A549 (cell line): ENCODE results near the gene RING1. TPM values are rescaled to one million over a fixed set of nuclear protein-coding genes. Genes with fewer than 3 reads are reported as not detected.
A peak's percentile ranks its signal among the peaks of the same experiment; 100 is the strongest.

Experiments
- ATAC-seq, 2 experiments: fragments of 200-7000 bp in 1 of 2; fragments of >200 bp in 1 of 2; cut with Nextera tagmentation in 1 of 2; cut with Tn5 transposase in 1 of 2; 3 replicates each; pipeline versions ENCODE4 v1.8.0 to v1.9.1; 2018 to 2020; ENCODE audit warnings: mild to moderate bottlenecking in 1 of 2, moderate library complexity in 1 of 2
- CTCF ChIA-PET: fragments of 300-600 bp; sonication (Branson Sonifier 250); formaldehyde crosslinking; extraction: SDS; loops from one replicate; lab custom pipeline; 2021; ENCODE audit warnings: antibody characterized with exemption, inconsistent platforms; lab: Yijun Ruan, JAX
- POLR2A ChIA-PET: fragments of 350-600 bp; formaldehyde crosslinking; extraction: SDS; loops from one replicate; lab custom pipeline; 2021; ENCODE audit warnings: antibody characterized with exemption, inconsistent platforms; lab: Yijun Ruan, JAX
- DNase-seq, 2 experiments: peaks; one replicate each; pipeline versions ENCODE4 v3.0.0 to v3.0.0-alpha.2; 2011 to 2016; ENCODE audit warnings: low read depth in 1 of 2, low spot score in 1 of 2
- FAIRE-seq: peaks from 2 replicates; lab custom pipeline; 2011; peaks lifted over from hg19 to GRCh38; lab: Jason Lieb, UNC
- H3K27ac ChIP-seq, 2 experiments: fragments of >200 bp; sonication (Bioruptor Twin); formaldehyde crosslinking; 3 replicates each; pipeline ENCODE4 v1.5.1; 2016 to 2017
- H3K4me1 ChIP-seq: fragments of >200 bp; sonication (Bioruptor Twin); formaldehyde crosslinking; 3 replicates; pipeline ENCODE4 v1.6.1; 2016
- H3K4me2 ChIP-seq: fragments of >200 bp; sonication (Bioruptor Twin); formaldehyde crosslinking; 3 replicates; pipeline ENCODE4 v1.6.1; 2016
- H3K4me3 ChIP-seq: fragments of >200 bp; sonication (Bioruptor Twin); formaldehyde crosslinking; 3 replicates; pipeline ENCODE4 v1.5.1; 2016
- H3K9me3 ChIP-seq: fragments of >200 bp; sonication (Bioruptor Twin); formaldehyde crosslinking; 3 replicates; pipeline ENCODE4 v1.6.1; 2016
- BCL3 ChIP-seq: fragments of >200 bp; sonication (Bioruptor Twin); formaldehyde crosslinking; IDR thresholded peaks from 3 replicates; pipeline ENCODE4 v1.6.1; 2016
- CHD4 ChIP-seq: fragments of 200-600 bp; sonication (generic); IDR thresholded peaks from 2 replicates; pipeline ENCODE4 v1.6.1; 2016; ENCODE audit warnings: antibody characterized with exemption, mild to moderate bottlenecking, borderline replicate concordance
- EHF ChIP-seq: fragments of 250-450 bp; sonication (Bioruptor Pico); IDR thresholded peaks from 2 replicates; pipeline ENCODE4 v1.5.0; 2020; ENCODE audit warnings: mild to moderate bottlenecking
- EHMT2 ChIP-seq: fragments of 200-600 bp; sonication (generic); IDR thresholded peaks from 2 replicates; pipeline ENCODE4 v1.6.1; 2016; ENCODE audit warnings: antibody characterized with exemption, low read depth, mild to moderate bottlenecking, moderate library complexity
- EP300 ChIP-seq, 2 experiments: fragments of >200 bp; sonication (Bioruptor Twin); formaldehyde crosslinking; IDR thresholded peaks; 2 replicates in 1 of 2; 3 replicates in 1 of 2; pipeline ENCODE4 v1.6.1; 2016 to 2017
- HDAC2 ChIP-seq: fragments of 200-600 bp; sonication (generic); IDR thresholded peaks from 2 replicates; pipeline ENCODE4 v1.6.1; 2016
- HOXA7 ChIP-seq: fragments of 250-450 bp; sonication (Bioruptor Pico); IDR thresholded peaks from 2 replicates; pipeline ENCODE4 v1.5.0; 2020; ENCODE audit warnings: mild to moderate bottlenecking, moderate library complexity
- HOXB5 ChIP-seq: fragments of 250-450 bp; sonication (Bioruptor Pico); IDR thresholded peaks from 2 replicates; pipeline ENCODE4 v1.5.0; 2020; ENCODE audit warnings: mild to moderate bottlenecking, moderate library complexity
- JUN ChIP-seq, 2 experiments: fragments of >200 bp; sonication (Bioruptor Twin); formaldehyde crosslinking; IDR thresholded peaks; 2 replicates in 1 of 2; 3 replicates in 1 of 2; pipeline ENCODE4 v1.6.1; 2016 to 2017
- KDM1A ChIP-seq: fragments of 200-600 bp; sonication (generic); IDR thresholded peaks from 2 replicates; pipeline ENCODE4 v1.6.1; 2016; ENCODE audit warnings: low read depth, mild to moderate bottlenecking
- KDM5A ChIP-seq: fragments of 200-600 bp; sonication (generic); IDR thresholded peaks from 2 replicates; pipeline ENCODE4 v1.6.1; 2016; ENCODE audit warnings: antibody characterized with exemption, mild to moderate bottlenecking
- MAX ChIP-seq: IDR thresholded peaks from 2 replicates; pipeline ENCODE4 v1.6.1; 2012
- PBX3 ChIP-seq: IDR thresholded peaks from 2 replicates; pipeline ENCODE4 v1.6.1; 2012
- PHF8 ChIP-seq: fragments of 200-600 bp; sonication (generic); IDR thresholded peaks from 2 replicates; pipeline ENCODE4 v1.6.1; 2016; ENCODE audit warnings: low read depth, mild to moderate bottlenecking, antibody characterized with exemption, moderate library complexity, borderline replicate concordance
- POLR2A ChIP-seq: IDR thresholded peaks from 2 replicates; pipeline ENCODE4 v1.6.1; 2012; ENCODE audit warnings: mild to moderate bottlenecking, low read length
- RARB ChIP-seq: fragments of 250-450 bp; sonication (Bioruptor Pico); IDR thresholded peaks from 2 replicates; pipeline ENCODE4 v1.8.0; 2021; ENCODE audit warnings: mild to moderate bottlenecking, moderate library complexity
- TFCP2L1 ChIP-seq: fragments of 250-450 bp; sonication (Bioruptor Pico); IDR thresholded peaks from 2 replicates; pipeline ENCODE4 v1.5.0; 2021; ENCODE audit warnings: mild to moderate bottlenecking
- TP53 ChIP-seq: fragments of 250-450 bp; sonication (Bioruptor Pico); IDR thresholded peaks from 2 replicates; pipeline ENCODE4 v1.5.0; 2021; ENCODE audit warnings: mild to moderate bottlenecking, moderate library complexity
- ZNF302 ChIP-seq: fragments of 250-450 bp; sonication (Bioruptor Pico); IDR thresholded peaks from 2 replicates; pipeline ENCODE4 v1.9.0; 2021; ENCODE audit warnings: inconsistent platforms, mild to moderate bottlenecking, moderate library complexity
- ZSCAN20 ChIP-seq: fragments of 250-450 bp; sonication (Bioruptor Pico); IDR thresholded peaks from 2 replicates; pipeline ENCODE4 v1.8.0; 2022; ENCODE audit warnings: mild to moderate bottlenecking, moderate library complexity
- WGBS: methylation state at CpG from one replicate; pipeline ENCODE4 v1.1.6; 2017; ENCODE audit errors: missing lambda C conversion rate; 5-methylcytosine and 5-hydroxymethylcytosine counted together
- polyA minus RNA-seq: library from RNA; depleted of rRNA, polyadenylated mRNA; stranded (reverse); fragments of >200 nt; gene quantifications from 2 replicates; pipeline ENCODE4 v1.2.3, GENCODE V29; 2011; rRNA and poly(A)+ RNA removed
- polyA plus RNA-seq, 4 experiments: library from polyadenylated mRNA; depleted of rRNA in 3 of 4; stranded (reverse); fragments of >200 nt; fragmentation: RNase III in 1 of 4; extraction: RNeasy Plus Mini Kit Qiagen cat#74134 plus additional on column Dnase treatment in 1 of 4; gene quantifications; 2 replicates in 3 of 4; 3 replicates in 1 of 4; pipeline ENCODE4 v1.2.3, GENCODE V29; 2011 to 2017
- TF ChIP-seq, protein P1 (sequence below): IDR thresholded peaks from 2 replicates; pipeline ENCODE4 v1.6.1; 2012; ENCODE audit warnings: low read depth, borderline replicate concordance
- TF ChIP-seq, protein P2 (sequence below): fragments of 250-450 bp; sonication (Bioruptor Pico); IDR thresholded peaks from 2 replicates; pipeline ENCODE4 v1.5.0; 2021; ENCODE audit warnings: mild to moderate bottlenecking, moderate library complexity, borderline replicate concordance

The RING1 gene
- polyA plus RNA-seq (2011; rRNA removed) (12.7 and 14.6 TPM in 2 replicates), polyA plus RNA-seq (2017; fragmentation: RNase III; extraction: RNeasy Plus Mini Kit Qiagen cat#74134 plus additional on column Dnase treatment) (31.4 to 39.0 TPM (median 35.0 TPM) in 3 replicates), polyA minus RNA-seq (12.6 and 14.2 TPM in 2 replicates)
- polyA plus RNA-seq (2012; cell fraction: cytosol; rRNA removed) = 25.2 and 28.3 TPM in 2 replicates
- polyA plus RNA-seq (2012; cell fraction: nucleus; rRNA removed) = 28.3 and 35.9 TPM in 2 replicates

GRCh38 chr6:33208091-33208967 lies at the start of gene RING1:
TSS of gene RING1 (plus strand) at chr6:33208500. CDS start at chr6:33208823, 323 bp downstream.
- TF ChIP-seq PHF8 (peak; percentile 61), TFCP2L1 (CRISPR knock-in tag) (peak; percentile 35; the same call in 1 of the 2 replicates), PBX3 (no peak), JUN (IDR thresholded peaks at IDR 0.05) (peak in 1 of 2 experiments; percentile 70; a peak in 3 of 5 replicates), POLR2A (peak; percentile 75), MAX (peak; percentile 64), HDAC2 (no peak), BCL3 (peak; percentile 72; the same call in 2 of the 3 replicates)
- TF ChIP-seq, protein P1, sequence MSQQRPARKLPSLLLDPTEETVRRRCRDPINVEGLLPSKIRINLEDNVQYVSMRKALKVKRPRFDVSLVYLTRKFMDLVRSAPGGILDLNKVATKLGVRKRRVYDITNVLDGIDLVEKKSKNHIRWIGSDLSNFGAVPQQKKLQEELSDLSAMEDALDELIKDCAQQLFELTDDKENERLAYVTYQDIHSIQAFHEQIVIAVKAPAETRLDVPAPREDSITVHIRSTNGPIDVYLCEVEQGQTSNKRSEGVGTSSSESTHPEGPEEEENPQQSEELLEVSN = peak; percentile 52; the same call in 1 of the 2 replicates
- TF ChIP-seq, protein P2, sequence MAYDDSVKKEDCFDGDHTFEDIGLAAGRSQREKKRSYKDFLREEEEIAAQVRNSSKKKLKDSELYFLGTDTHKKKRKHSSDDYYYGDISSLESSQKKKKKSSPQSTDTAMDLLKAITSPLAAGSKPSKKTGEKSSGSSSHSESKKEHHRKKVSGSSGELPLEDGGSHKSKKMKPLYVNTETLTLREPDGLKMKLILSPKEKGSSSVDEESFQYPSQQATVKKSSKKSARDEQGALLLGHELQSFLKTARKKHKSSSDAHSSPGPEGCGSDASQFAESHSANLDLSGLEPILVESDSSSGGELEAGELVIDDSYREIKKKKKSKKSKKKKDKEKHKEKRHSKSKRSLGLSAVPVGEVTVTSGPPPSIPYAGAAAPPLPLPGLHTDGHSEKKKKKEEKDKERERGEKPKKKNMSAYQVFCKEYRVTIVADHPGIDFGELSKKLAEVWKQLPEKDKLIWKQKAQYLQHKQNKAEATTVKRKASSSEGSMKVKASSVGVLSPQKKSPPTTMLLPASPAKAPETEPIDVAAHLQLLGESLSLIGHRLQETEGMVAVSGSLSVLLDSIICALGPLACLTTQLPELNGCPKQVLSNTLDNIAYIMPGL (CRISPR knock-in tag) = no peak
- H3K4me3 ChIP-seq = peak within 1 kb of the TSS; percentile 87
- ChIA-PET CTCF (interaction anchor here (1.2 to 2.7 kb wide), 3 partner anchors 10 to 40 kb away, joined by 5 to 11 read pairs (median 9); no protein-coding TSS in a partner anchor), POLR2A (interaction anchor here (0.5 to 1.9 kb wide), 7 partner anchors 9 to 240 kb away, joined by 3 to 13 read pairs (median 4); partner anchors contain the start of genes BRD2 and RGL2)
- peak; percentile 43 to 53; a peak in 5 of 6 replicates for ATAC-seq
- peak; percentile 57 to 72 for DNase-seq
- no peaks in the 10 kb centered on the region for H3K9me3 ChIP-seq
- H3K27ac ChIP-seq = peak within 1 kb of the TSS; percentile 97 to 100
- WGBS = 0% methylated on average over 5 of the region's 86 CpGs
- H3K4me2 ChIP-seq = peak within 1 kb of the TSS; percentile 76
- peaks cover 38% of the 10 kb centered on the region for H3K4me1 ChIP-seq
- FAIRE-seq = no peak

- 90% methylated on average over 11 of the region's 11 CpGs for WGBS
- TF ChIP-seq, protein P1 = no peak
- no peak for TF ChIP-seq EHF (CRISPR knock-in tag)
- no peak for TF ChIP-seq PHF8
- TF ChIP-seq RARB = no peak
- no peak for TF ChIP-seq KDM5A
- TF ChIP-seq CHD4 = no peak
- TF ChIP-seq TP53 (CRISPR knock-in tag) = no peak
- TF ChIP-seq HOXA7 = no peak
- no peak for TF ChIP-seq EP300 (IDR thresholded peaks at IDR 0.05)
- TF ChIP-seq EHMT2 = no peak
- no peak for TF ChIP-seq ZNF302 (CRISPR knock-in tag)
- no peak for TF ChIP-seq ZSCAN20 (CRISPR knock-in tag)
- TF ChIP-seq HOXB5 (CRISPR knock-in tag) = no peak
- no peak for TF ChIP-seq HDAC2
- TF ChIP-seq KDM1A = no peak
- no peak for TF ChIP-seq BCL3
- ChIA-PET POLR2A (no interaction called here), CTCF (interaction anchor here (1.1 to 5.2 kb wide), 5 partner anchors 12 to 88 kb away, joined by 3 to 39 read pairs (median 4); no protein-coding TSS in a partner anchor)
- Histone ChIP-seq H3K4me2 (no peak overlapping the region), H3K4me3 (no peak overlapping the region), H3K9me3 (no peaks in the 10 kb centered on the region), H3K27ac (no peak overlapping the region), H3K4me1 (peaks cover 14% of the 10 kb centered on the region; the same call in 2 of the 3 replicates)
- DNase-seq (no peak), ATAC-seq (no peak), FAIRE-seq (no peak)
Observed at GRCh38 chr6:33160096-33160495, 48.2 kb upstream of the RING1 start.
